ENCODE results near the gene S100A8. TPM values are rescaled to one million over a fixed set of nuclear protein-coding genes. Genes with fewer than 3 reads are reported as not detected.
A peak's percentile ranks its signal among the peaks of the same experiment; 100 is the strongest.

The S100A8 gene
- total RNA-seq, 1 donor from 2014 or later: not detected

DNA sequence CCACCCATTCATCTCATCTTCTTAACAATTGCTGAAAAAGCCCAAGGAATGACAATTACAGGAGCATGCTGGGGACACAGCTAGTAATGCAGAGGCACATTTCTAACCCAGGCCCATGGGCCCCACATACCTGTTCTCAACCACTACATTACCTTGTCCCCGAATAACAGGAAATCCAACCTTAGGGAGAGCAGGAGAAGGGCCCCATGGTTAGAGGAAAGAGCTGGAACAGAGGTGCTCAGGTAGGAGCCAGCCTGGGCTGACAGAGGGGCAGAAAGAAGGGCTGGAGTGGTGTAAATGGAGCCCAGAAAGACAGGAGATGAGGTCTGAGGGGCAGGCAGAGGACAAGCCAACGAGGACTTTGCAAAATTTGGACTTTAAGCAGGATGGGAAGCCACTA, 11.4 kb upstream of the S100A8 start:
- Histone ChIP-seq H3K4me3 (no peak overlapping the region), H3K36me3 (no peaks in the 10 kb centered on the region), H3K27ac (no peak overlapping the region), H3K9me3 (ENCODE audit: low read depth) (no peaks in the 10 kb centered on the region), H3K4me2 (no peak overlapping the region), H2AFZ (replicated peaks) (no peak overlapping the region), H3K4me1 (no peaks in the 10 kb centered on the region), H3F3A (ENCODE audit: low read depth) (no peaks in the 10 kb centered on the region), H3K79me2 (ENCODE audit: low read depth) (no peaks in the 10 kb centered on the region), H4K20me1 (ENCODE audit: low read depth) (no peaks in the 10 kb centered on the region), H3K27me3 (no peaks in the 10 kb centered on the region), H3K9ac (no peak overlapping the region)
- Mint-ChIP-seq H3K4me3 (no peak overlapping the region), H3K4me1 (no peaks in the 10 kb centered on the region), H3K27me3 (ENCODE audit: insufficient read depth, low read depth) (peaks cover 15% of the 10 kb centered on the region), H3K9me3 (peaks cover 2% of the 10 kb centered on the region), H3K36me3 (no peaks in the 10 kb centered on the region), H3K27ac (no peak overlapping the region)
- TF ChIP-seq EZH2phosphoT487 (IDR thresholded peaks at IDR 0.05) (no peak), CTCF (IDR thresholded peaks at IDR 0.05) (no peak), EZH2 (IDR thresholded peaks at IDR 0.05) (no peak)
- DNase-seq (ENCODE audit: low spot score): no peak

DNA sequence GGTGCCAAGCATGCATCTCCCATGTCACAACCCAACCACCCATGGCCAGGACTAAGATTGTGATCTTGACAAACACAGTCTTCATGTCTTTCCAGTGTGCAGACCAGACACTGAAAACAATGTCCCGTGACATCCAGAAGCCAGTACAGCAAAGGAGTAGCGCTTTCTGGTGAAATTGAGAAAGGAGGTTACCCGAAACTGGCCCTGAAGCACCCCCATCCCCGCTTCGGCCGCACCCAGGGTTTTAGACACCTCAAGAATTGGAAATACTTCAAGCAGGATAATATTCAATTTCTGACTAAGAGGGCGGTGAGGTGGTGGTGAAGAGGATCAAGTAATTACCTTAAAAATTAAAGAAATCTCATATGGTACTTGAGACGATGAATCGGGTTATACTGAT, 10.6 kb upstream of the S100A8 start:
- Mint-ChIP-seq H3K27me3 (ENCODE audit: insufficient read depth, low read depth) (peaks cover 16% of the 10 kb centered on the region), H3K9me3 (peaks cover 2% of the 10 kb centered on the region)
- DNase-seq (ENCODE audit: low spot score): no peak

DNA sequence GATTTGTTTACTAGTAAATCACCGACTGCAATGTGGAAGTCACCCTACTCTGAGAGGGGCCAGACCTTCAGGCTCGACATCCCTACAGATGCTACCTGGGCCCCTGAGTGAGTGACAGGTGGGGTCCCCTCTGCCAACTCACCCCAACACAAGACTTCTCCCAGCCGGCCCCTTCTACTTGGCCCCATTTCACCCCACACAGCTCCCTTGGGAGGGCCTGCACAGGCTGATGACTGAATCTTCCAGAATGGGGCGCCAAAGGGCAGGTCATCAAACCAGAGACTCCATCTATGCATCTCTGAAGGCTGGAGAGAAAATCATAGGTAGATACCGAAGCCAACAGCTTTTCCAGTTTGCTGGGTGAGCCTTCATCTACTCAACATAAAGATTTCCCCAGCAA, 9.4 kb upstream of the S100A8 start:
- no peaks in the 10 kb centered on the region for H3K4me1 Mint-ChIP-seq
- no peaks in the 10 kb centered on the region for H3K36me3 Mint-ChIP-seq
- no peak for TF ChIP-seq EZH2phosphoT487 (IDR thresholded peaks at IDR 0.05)
- peak; percentile 17 for TF ChIP-seq CTCF (IDR thresholded peaks at IDR 0.05)
- no peak for TF ChIP-seq EZH2 (IDR thresholded peaks at IDR 0.05)
- H3K36me3 ChIP-seq: no peaks in the 10 kb centered on the region
- H3K27ac Mint-ChIP-seq: no peak overlapping the region
- H4K20me1 ChIP-seq (ENCODE audit: low read depth): no peaks in the 10 kb centered on the region
- H3K9ac ChIP-seq: no peak overlapping the region
- H3K4me3 Mint-ChIP-seq: no peak overlapping the region
- H3K4me3 ChIP-seq: no peak overlapping the region
- H3K27me3 Mint-ChIP-seq (ENCODE audit: insufficient read depth, low read depth): peaks cover 14% of the 10 kb centered on the region
- no peaks in the 10 kb centered on the region for H3K27me3 ChIP-seq
- no peaks in the 10 kb centered on the region for H3K79me2 ChIP-seq (ENCODE audit: low read depth)
- peaks cover 2% of the 10 kb centered on the region for H3K9me3 Mint-ChIP-seq
- no peaks in the 10 kb centered on the region for H3K4me1 ChIP-seq
- DNase-seq (ENCODE audit: low spot score): no peak
- no peak overlapping the region for H3K4me2 ChIP-seq
- no peak overlapping the region for H2AFZ ChIP-seq (replicated peaks)
- no peaks in the 10 kb centered on the region for H3F3A ChIP-seq (ENCODE audit: low read depth)
- H3K27ac ChIP-seq: no peak overlapping the region
- no peaks in the 10 kb centered on the region for H3K9me3 ChIP-seq (ENCODE audit: low read depth)

More for the DNA sequence above, 10.6 kb upstream of the S100A8 start:
- no peak overlapping the region for H3K27ac ChIP-seq
- H3K9ac ChIP-seq: no peak overlapping the region
- H3K4me1 ChIP-seq: no peaks in the 10 kb centered on the region
- H3K27ac Mint-ChIP-seq: no peak overlapping the region
- H3K27me3 ChIP-seq: no peaks in the 10 kb centered on the region
- H3K36me3 Mint-ChIP-seq: no peaks in the 10 kb centered on the region
- no peak overlapping the region for H3K4me3 Mint-ChIP-seq
- H3K36me3 ChIP-seq: no peaks in the 10 kb centered on the region
- H2AFZ ChIP-seq (replicated peaks): no peak overlapping the region
- H3K79me2 ChIP-seq (ENCODE audit: low read depth): no peaks in the 10 kb centered on the region
- TF ChIP-seq EZH2 (IDR thresholded peaks at IDR 0.05) (no peak), CTCF (IDR thresholded peaks at IDR 0.05) (no peak), EZH2phosphoT487 (IDR thresholded peaks at IDR 0.05) (no peak)
- no peak overlapping the region for H3K4me3 ChIP-seq
- no peaks in the 10 kb centered on the region for H3F3A ChIP-seq (ENCODE audit: low read depth)
- no peak overlapping the region for H3K4me2 ChIP-seq
- H4K20me1 ChIP-seq (ENCODE audit: low read depth): no peaks in the 10 kb centered on the region
- H3K9me3 ChIP-seq (ENCODE audit: low read depth): no peaks in the 10 kb centered on the region
- H3K4me1 Mint-ChIP-seq: no peaks in the 10 kb centered on the region
